IPS DF 4.7 (cell line): ENCODE data around the gene CD200R1L.

Experiments used
- DNase-seq: peaks from one replicate; pipeline ENCODE4 v3.0.0-alpha.2; 2013; ENCODE audit warnings: low spot score; ENCODE audit errors: extremely low read depth

CD200R1L gene

DNA sequence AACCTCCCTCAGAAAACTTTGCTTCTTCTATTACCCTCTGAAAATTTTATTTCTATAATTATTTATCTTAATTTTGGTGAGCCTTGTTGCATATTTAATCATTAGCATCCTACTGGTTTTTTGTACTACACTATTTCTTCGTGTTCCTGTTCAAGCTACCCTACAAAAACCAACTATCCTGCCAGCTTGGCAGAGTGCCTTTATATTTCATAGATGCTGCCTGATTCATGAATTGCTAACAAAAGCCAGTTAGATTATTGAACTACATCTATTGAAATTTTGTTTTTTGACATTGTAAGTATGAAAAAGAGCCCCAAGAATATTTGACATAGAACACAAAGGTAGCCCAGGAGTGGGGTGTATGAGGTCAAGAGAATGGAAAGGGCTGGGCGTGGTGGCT, 78.9 kb downstream of the CD200R1L start:
- no peak for DNase-seq

DNA sequence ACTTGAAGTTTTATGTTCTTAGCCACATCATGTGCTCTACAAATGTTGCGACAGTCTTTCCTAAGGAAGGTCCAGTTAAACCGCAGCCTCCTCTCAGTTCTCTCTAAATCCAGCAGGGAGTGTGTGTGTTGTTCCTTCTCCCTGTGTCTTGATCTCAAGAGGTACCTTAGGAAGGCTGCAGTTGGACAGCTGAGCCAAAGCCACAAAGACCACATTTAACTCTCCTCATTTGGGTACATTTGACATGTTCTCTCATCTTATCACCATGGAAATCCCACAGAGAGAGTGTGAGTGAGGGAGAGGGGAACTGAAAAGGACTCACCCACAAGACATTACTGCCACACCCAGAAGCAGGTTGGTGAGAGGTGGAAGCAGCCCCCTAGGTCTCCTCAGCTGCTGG, 79.5 kb downstream of the CD200R1L start:
- no peak for DNase-seq
